ENCODE measurements around the gene ZNF44.

DNA sequence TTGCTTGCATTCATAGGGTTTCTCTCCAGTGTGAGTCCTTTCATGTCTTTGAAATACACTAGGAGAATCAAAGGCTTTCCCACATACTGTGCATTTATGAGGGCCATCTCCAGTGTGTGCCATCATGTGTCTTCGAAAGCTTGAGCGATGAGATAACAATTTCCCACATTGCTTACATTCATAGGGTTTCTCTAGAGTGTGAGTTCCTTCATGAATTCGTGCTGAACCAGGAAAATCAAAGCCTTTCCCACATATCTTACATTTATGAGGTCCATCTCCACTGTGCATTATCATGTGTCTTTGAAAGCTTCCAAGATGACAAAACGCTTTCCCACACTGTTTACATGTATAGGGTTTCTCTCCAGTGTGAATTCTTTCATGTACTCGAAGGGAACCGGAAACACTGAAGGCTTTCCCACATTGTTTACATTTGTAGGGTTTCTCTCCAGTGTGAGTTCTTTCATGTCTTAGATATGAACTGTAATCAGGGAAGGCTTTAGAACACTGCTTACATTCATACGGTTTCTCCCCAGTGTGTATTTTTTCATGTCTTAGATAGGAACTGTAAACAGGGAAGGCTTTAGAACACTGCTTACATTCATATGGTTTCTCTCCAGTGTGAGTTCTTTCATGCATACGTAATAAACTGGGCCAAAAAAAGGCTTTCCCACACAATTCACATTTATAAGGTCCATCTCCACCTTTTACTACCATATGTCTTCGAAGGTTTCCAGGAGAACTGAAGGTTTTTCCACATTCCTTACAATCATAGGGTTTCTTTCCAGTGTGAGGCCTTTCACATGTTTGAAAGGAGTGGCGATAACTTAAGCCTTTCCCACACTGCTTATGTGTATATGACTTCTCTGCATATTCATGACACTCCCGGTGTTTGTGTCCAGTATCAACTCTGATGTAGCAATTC, 21.4 kb downstream of the ZNF44 start:
- TF ChIP-seq, protein P1, sequence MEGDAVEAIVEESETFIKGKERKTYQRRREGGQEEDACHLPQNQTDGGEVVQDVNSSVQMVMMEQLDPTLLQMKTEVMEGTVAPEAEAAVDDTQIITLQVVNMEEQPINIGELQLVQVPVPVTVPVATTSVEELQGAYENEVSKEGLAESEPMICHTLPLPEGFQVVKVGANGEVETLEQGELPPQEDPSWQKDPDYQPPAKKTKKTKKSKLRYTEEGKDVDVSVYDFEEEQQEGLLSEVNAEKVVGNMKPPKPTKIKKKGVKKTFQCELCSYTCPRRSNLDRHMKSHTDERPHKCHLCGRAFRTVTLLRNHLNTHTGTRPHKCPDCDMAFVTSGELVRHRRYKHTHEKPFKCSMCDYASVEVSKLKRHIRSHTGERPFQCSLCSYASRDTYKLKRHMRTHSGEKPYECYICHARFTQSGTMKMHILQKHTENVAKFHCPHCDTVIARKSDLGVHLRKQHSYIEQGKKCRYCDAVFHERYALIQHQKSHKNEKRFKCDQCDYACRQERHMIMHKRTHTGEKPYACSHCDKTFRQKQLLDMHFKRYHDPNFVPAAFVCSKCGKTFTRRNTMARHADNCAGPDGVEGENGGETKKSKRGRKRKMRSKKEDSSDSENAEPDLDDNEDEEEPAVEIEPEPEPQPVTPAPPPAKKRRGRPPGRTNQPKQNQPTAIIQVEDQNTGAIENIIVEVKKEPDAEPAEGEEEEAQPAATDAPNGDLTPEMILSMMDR (IDR thresholded peaks at IDR 0.05), result no peak
- no peak for TF ChIP-seq POLR2A (IDR thresholded peaks at IDR 0.05; ENCODE audit: low read depth)
- TF ChIP-seq POLR2AphosphoS5 (IDR thresholded peaks at IDR 0.05), result no peak
- TF ChIP-seq EP300 (IDR thresholded peaks at IDR 0.05), result no peak
